Caco-2 (cell line): ENCODE data around the gene FHOD1. TPM values are rescaled to one million over a fixed set of nuclear protein-coding genes. Genes with fewer than 3 reads are reported as not detected.

Source experiments
- BruUV-seq: library from RNA; stranded (reverse); fragments of 400-500 nt; replicated peaks from 2 replicates; lab custom pipeline; 2021; lab: Mats Ljungman, UMichigan
- CTCF ChIA-PET: fragments of 300-600 bp; sonication (Branson Sonifier 250); formaldehyde crosslinking; loops from one replicate; lab custom pipeline; 2022; ENCODE audit warnings: antibody characterized with exemption; lab: Charles Lee
- POLR2A ChIA-PET: fragments of 300-600 bp; sonication (Branson Sonifier 250); formaldehyde crosslinking; loops from one replicate; lab custom pipeline; 2022; ENCODE audit warnings: antibody characterized with exemption; lab: Charles Lee
- DNase-seq, 2 experiments: peaks; one replicate each; pipeline versions ENCODE4 v3.0.0 to v3.0.0-alpha.2; 2020 to 2022
- H3K27me3 ChIP-seq: replicated peaks from 2 replicates; pipeline ENCODE4 v1.6.0; 2011; ENCODE audit warnings: low read length; ENCODE audit not compliant: control insufficient read depth, insufficient read depth
- H3K36me3 ChIP-seq: 2 replicates; pipeline ENCODE4 v1.5.1; 2011; ENCODE audit warnings: low read length; ENCODE audit not compliant: control insufficient read depth, insufficient read depth
- H3K4me1 ChIP-seq: fragments of 250-450 bp; sonication (Bioruptor Pico); 2 replicates; pipeline ENCODE4 v1.5.1; 2020; ENCODE audit warnings: mild to moderate bottlenecking
- H3K4me3 ChIP-seq: 2 replicates; pipeline ENCODE4 v1.5.1; 2011; ENCODE audit warnings: low read depth, mild to moderate bottlenecking, control low read depth, low read length
- H3K9me3 ChIP-seq: fragments of 250-450 bp; sonication (Bioruptor Pico); 2 replicates; pipeline ENCODE4 v1.5.1; 2020; ENCODE audit warnings: mild to moderate bottlenecking, moderate library complexity
- H3K27ac Mint-ChIP-seq: one replicate; pipeline ENCODE4 v1.8.0; 2022; ENCODE audit warnings: mixed read lengths; ENCODE audit not compliant: unreplicated experiment
- H3K27me3 Mint-ChIP-seq: one replicate; pipeline ENCODE4 v1.8.0; 2022; ENCODE audit warnings: mixed read lengths; ENCODE audit not compliant: insufficient read depth, unreplicated experiment
- H3K36me3 Mint-ChIP-seq: one replicate; pipeline ENCODE4 v1.8.0; 2022; ENCODE audit warnings: mild to moderate bottlenecking, mixed read lengths; ENCODE audit not compliant: insufficient read depth, unreplicated experiment
- H3K4me1 Mint-ChIP-seq: one replicate; pipeline ENCODE4 v1.8.0; 2022; ENCODE audit warnings: low read depth, mixed read lengths; ENCODE audit not compliant: unreplicated experiment
- H3K4me3 Mint-ChIP-seq: one replicate; pipeline ENCODE4 v1.8.0; 2022; ENCODE audit warnings: mild to moderate bottlenecking, moderate library complexity, mixed read lengths; ENCODE audit not compliant: unreplicated experiment
- H3K9me3 Mint-ChIP-seq: one replicate; pipeline ENCODE4 v1.8.0; 2022; ENCODE audit warnings: mixed read lengths; ENCODE audit not compliant: unreplicated experiment
- CTCF ChIP-seq, 2 experiments: fragments of 200-600 bp in 1 of 2; IDR thresholded peaks; 1 replicate in 1 of 2; 2 replicates in 1 of 2; pipeline versions ENCODE4 v1.5.1 to v1.8.0; 2011 to 2022; ENCODE audit warnings: antibody characterized with exemption in 1 of 2, control low read depth in 1 of 2, inconsistent platforms in 1 of 2, low read depth in 1 of 2, low read length in 1 of 2, mild to moderate bottlenecking in 1 of 2, moderate library complexity in 1 of 2; ENCODE audit not compliant: insufficient read depth in 1 of 2, severe bottlenecking in 1 of 2, unreplicated experiment in 1 of 2
- intact Hi-C: fragments of 100-400 bp; cut with micrococcal nuclease; formaldehyde crosslinking; loops from one replicate; pipeline ENCODE4 v1.10.0; 2022; ENCODE audit not compliant: unreplicated experiment
- total RNA-seq: library from RNA; stranded (reverse); gene quantifications from 2 replicates; pipeline ENCODE4 v1.2.3, GENCODE V29; 2022

FHOD1 gene
- total RNA-seq, 1 experiment from 2014 or later, result 69.0 TPM

GRCh38 chr16:67287960-67288359 is 40.7 kb upstream of the FHOD1 start:
- Histone ChIP-seq H3K9me3 (no peaks in the 10 kb centered on the region), H3K27me3 (no peaks in the 10 kb centered on the region), H3K36me3 (peaks cover 2% of the 10 kb centered on the region), H3K4me1 (peaks cover 23% of the 10 kb centered on the region), H3K4me3 (no peak overlapping the region)
- ChIA-PET CTCF (interaction anchor here (1.8 kb wide), 1 partner anchor 28 kb away, joined by 3 read pairs; no protein-coding TSS in a partner anchor), POLR2A (interaction anchor here (0.6 kb wide), 1 partner anchor 146 kb away, joined by 3 read pairs; no protein-coding TSS in a partner anchor)
- TF ChIP-seq CTCF (IDR thresholded peaks at IDR 0.05; ENCODE audit: insufficient read depth in 1 of 2, low read depth in 1 of 2, low read length in 1 of 2, severe bottlenecking in 1 of 2, unreplicated experiment in 1 of 2), result no peak
- intact Hi-C loops, result no loop called here
- BruUV-seq, result no TSS peak
- H3K36me3 Mint-ChIP-seq, result peaks cover 34% of the 10 kb centered on the region
- H3K27me3 Mint-ChIP-seq, result no peaks in the 10 kb centered on the region
- no peak overlapping the region for H3K4me3 Mint-ChIP-seq
- peaks cover 6% of the 10 kb centered on the region for H3K4me1 Mint-ChIP-seq
- no peak overlapping the region for H3K27ac Mint-ChIP-seq
- DNase-seq, result no peak
- no peaks in the 10 kb centered on the region for H3K9me3 Mint-ChIP-seq

GRCh38 chr16:67286441-67287235 is 39.4 kb upstream of the FHOD1 start:
- Histone ChIP-seq H3K4me1 (peaks cover 23% of the 10 kb centered on the region), H3K27me3 (no peaks in the 10 kb centered on the region), H3K4me3 (no peak overlapping the region), H3K36me3 (peaks cover 2% of the 10 kb centered on the region), H3K9me3 (no peaks in the 10 kb centered on the region)
- ChIA-PET POLR2A (interaction anchor here (1.3 kb wide), 1 partner anchor 26 kb away, joined by 4 read pairs; no protein-coding TSS in a partner anchor), CTCF (interaction anchor here (0.6 to 2.2 kb wide), 4 partner anchors 26 to 428 kb away, joined by 3 to 9 read pairs (median 4); partner anchors contain the start of gene FHOD1)
- DNase-seq, result no peak
- TF ChIP-seq CTCF (IDR thresholded peaks at IDR 0.05; ENCODE audit: insufficient read depth in 1 of 2, low read depth in 1 of 2, low read length in 1 of 2, severe bottlenecking in 1 of 2, unreplicated experiment in 1 of 2), result no peak
- peaks cover 32% of the 10 kb centered on the region for H3K36me3 Mint-ChIP-seq
- H3K27ac Mint-ChIP-seq, result no peak overlapping the region
- no peak overlapping the region for H3K4me3 Mint-ChIP-seq
- intact Hi-C loops, result no loop called here
- H3K4me1 Mint-ChIP-seq, result peaks cover 7% of the 10 kb centered on the region
- no TSS peak for BruUV-seq
- no peaks in the 10 kb centered on the region for H3K27me3 Mint-ChIP-seq
- H3K9me3 Mint-ChIP-seq, result no peaks in the 10 kb centered on the region

- H3K36me3 Mint-ChIP-seq, result peaks cover 27% of the 10 kb centered on the region
- H3K4me1 Mint-ChIP-seq, result peaks cover 7% of the 10 kb centered on the region
- Histone ChIP-seq H3K4me3 (no peak overlapping the region), H3K4me1 (peaks cover 16% of the 10 kb centered on the region), H3K9me3 (no peaks in the 10 kb centered on the region), H3K27me3 (no peaks in the 10 kb centered on the region), H3K36me3 (peaks cover 3% of the 10 kb centered on the region)
- intact Hi-C loops, result no loop called here
- no peaks in the 10 kb centered on the region for H3K9me3 Mint-ChIP-seq
- ChIA-PET POLR2A (interaction anchor here (0.6 to 1.3 kb wide), 3 partner anchors 24 to 38 kb away, joined by 3 to 7 read pairs (median 4); partner anchors contain the start of gene FHOD1), CTCF (interaction anchor here (0.9 to 2.7 kb wide), 4 partner anchors 11 to 54 kb away, joined by 3 to 9 read pairs (median 6); no protein-coding TSS in a partner anchor)
- BruUV-seq, result no TSS peak
- no peak overlapping the region for H3K27ac Mint-ChIP-seq
- no peak overlapping the region for H3K4me3 Mint-ChIP-seq
- H3K27me3 Mint-ChIP-seq, result no peaks in the 10 kb centered on the region
- peak in 1 of 2 experiments; percentile 62 for DNase-seq
- TF ChIP-seq CTCF (IDR thresholded peaks at IDR 0.05; ENCODE audit: insufficient read depth in 1 of 2, low read depth in 1 of 2, low read length in 1 of 2, severe bottlenecking in 1 of 2, unreplicated experiment in 1 of 2), result peak in 1 of 2 experiments; percentile 42
These were observed 37.7 kb upstream of the FHOD1 start for GRCh38 chr16:67284699-67285646.
